Bronchial epithelial cell (primary cell): Measurements from ENCODE around the gene ABTB2. TPM values are rescaled to one million over a fixed set of nuclear protein-coding genes. Genes with fewer than 3 reads are reported as not detected.
"Not testable (repeated sequence)": the region's sequence is repeated elsewhere in the genome, so short reads cannot be mapped to it uniquely, and the experiment has no call there.

Source experiments
- DNase-seq: peaks from one replicate; pipeline ENCODE4 v3.0.0-alpha.2; 2010; ENCODE audit warnings: low read depth
- FAIRE-seq: peaks from 2 replicates; lab custom pipeline; 2011; peaks lifted over from hg19 to GRCh38; lab: Jason Lieb, UNC
- H3K27me3 ChIP-seq: 2 replicates; pipeline ENCODE4 v1.5.1; 2011; ENCODE audit warnings: low read length; ENCODE audit not compliant: control insufficient read depth, insufficient read depth
- H3K36me3 ChIP-seq: 2 replicates; pipeline ENCODE4 v1.5.1; 2011; ENCODE audit warnings: low read length; ENCODE audit not compliant: control insufficient read depth, insufficient read depth
- H3K4me3 ChIP-seq: 2 replicates; pipeline ENCODE4 v1.5.1; 2011; ENCODE audit warnings: mild to moderate bottlenecking, low read depth, low read length, control low read depth
- total RNA-seq: library from RNA; depleted of rRNA; stranded (reverse); fragments of >200 nt; gene quantifications from 2 replicates; pipeline ENCODE4 v1.2.1, GENCODE V29; 2014
- TF ChIP-seq, protein P1 (sequence below): IDR thresholded peaks from 2 replicates; pipeline ENCODE4 v1.5.1; 2011; ENCODE audit warnings: mild to moderate bottlenecking, moderate library complexity, low read length, control low read depth, inconsistent platforms; ENCODE audit not compliant: insufficient read depth, severe bottlenecking

Gene ABTB2
- total RNA-seq, 1 donor from 2014 or later: 0.53 TPM

- TF ChIP-seq, protein P1, sequence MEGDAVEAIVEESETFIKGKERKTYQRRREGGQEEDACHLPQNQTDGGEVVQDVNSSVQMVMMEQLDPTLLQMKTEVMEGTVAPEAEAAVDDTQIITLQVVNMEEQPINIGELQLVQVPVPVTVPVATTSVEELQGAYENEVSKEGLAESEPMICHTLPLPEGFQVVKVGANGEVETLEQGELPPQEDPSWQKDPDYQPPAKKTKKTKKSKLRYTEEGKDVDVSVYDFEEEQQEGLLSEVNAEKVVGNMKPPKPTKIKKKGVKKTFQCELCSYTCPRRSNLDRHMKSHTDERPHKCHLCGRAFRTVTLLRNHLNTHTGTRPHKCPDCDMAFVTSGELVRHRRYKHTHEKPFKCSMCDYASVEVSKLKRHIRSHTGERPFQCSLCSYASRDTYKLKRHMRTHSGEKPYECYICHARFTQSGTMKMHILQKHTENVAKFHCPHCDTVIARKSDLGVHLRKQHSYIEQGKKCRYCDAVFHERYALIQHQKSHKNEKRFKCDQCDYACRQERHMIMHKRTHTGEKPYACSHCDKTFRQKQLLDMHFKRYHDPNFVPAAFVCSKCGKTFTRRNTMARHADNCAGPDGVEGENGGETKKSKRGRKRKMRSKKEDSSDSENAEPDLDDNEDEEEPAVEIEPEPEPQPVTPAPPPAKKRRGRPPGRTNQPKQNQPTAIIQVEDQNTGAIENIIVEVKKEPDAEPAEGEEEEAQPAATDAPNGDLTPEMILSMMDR: no peak
- Histone ChIP-seq H3K36me3 (no peaks in the 10 kb centered on the region), H3K4me3 (no peak overlapping the region), H3K27me3 (no peaks in the 10 kb centered on the region)
- no peak for FAIRE-seq
- no peak for DNase-seq
Measured at GRCh38 chr11:34403431-34403830, 45.6 kb upstream of the ABTB2 start.

GRCh38 chr11:34397811-34398210, 40.0 kb upstream of the ABTB2 start:
- H3K36me3 ChIP-seq: no peaks in the 10 kb centered on the region
- DNase-seq (no peak), FAIRE-seq (no peak)
- H3K4me3 ChIP-seq: no peak overlapping the region
- H3K27me3 ChIP-seq: no peaks in the 10 kb centered on the region
- TF ChIP-seq, protein P1: no peak

GRCh38 chr11:34397120-34397519, 39.3 kb upstream of the ABTB2 start:
- TF ChIP-seq, protein P1: no peak
- H3K27me3 ChIP-seq: no peaks in the 10 kb centered on the region
- no peak for FAIRE-seq
- H3K4me3 ChIP-seq: no peak overlapping the region
- DNase-seq: no peak
- H3K36me3 ChIP-seq: no peaks in the 10 kb centered on the region

DNA sequence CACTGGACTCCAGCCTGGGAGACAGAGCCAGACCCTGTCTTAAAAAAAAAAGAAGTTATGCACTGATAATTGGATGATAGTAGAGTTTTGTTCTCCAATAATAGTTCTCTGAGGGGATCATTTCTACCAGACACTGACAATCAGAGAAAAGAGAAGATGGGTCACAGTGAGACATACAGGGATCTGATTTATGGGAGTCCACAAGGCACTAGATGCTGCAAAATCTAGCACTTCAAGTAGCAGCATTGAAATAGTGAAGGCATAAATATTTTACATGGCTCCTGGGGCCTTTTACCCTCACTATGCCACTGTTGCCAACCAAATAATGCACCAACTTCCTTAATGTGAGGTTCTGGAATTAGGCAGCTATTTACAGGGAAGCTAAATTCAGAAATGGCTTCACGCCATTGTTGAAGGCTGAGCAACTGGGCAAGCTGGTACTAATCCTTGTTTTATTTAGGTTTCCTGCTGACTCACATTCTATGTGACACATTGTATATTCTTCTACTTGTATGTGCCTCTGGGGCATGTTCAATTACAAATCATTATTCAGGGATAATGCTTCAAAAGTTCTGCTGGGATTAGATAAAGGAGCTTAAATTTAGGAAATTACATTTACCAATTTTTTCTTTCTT, 38.2 kb upstream of the ABTB2 start:
- H3K27me3 ChIP-seq: no peaks in the 10 kb centered on the region
- DNase-seq (peak; percentile 98), FAIRE-seq (no peak)
- H3K36me3 ChIP-seq: no peaks in the 10 kb centered on the region
- TF ChIP-seq, protein P1: no peak
- H3K4me3 ChIP-seq: no peak overlapping the region

DNA sequence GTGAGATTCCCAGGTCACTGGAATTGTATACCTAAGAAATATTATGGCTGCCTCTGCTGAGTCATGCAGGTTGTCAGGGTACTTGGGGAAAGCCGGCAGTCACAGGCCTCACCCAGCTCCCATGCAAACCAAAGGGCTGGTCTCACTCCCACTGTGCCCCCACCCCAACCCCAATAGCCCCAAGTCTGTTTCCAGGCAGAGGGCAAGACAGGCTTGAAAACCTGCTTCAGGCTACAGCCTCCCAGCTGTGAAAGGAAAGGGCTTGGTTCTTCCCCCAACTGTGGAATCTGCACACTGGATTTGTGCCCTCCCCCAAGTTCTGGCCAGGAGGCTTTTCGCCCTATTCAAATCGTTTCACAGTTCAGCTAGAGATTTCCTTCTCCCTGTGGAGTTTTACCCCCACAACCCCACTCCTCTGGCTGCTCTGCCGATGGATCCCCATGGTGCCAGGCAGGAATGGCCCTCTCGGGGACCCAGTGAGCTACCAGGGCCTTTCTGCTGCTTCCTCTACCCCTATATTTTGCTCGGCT, 37.0 kb upstream of the ABTB2 start:
- no peak overlapping the region for H3K4me3 ChIP-seq
- no peaks in the 10 kb centered on the region for H3K27me3 ChIP-seq
- TF ChIP-seq, protein P1: no peak
- no peak for FAIRE-seq
- peak; percentile 35 for DNase-seq
- no peaks in the 10 kb centered on the region for H3K36me3 ChIP-seq

DNA sequence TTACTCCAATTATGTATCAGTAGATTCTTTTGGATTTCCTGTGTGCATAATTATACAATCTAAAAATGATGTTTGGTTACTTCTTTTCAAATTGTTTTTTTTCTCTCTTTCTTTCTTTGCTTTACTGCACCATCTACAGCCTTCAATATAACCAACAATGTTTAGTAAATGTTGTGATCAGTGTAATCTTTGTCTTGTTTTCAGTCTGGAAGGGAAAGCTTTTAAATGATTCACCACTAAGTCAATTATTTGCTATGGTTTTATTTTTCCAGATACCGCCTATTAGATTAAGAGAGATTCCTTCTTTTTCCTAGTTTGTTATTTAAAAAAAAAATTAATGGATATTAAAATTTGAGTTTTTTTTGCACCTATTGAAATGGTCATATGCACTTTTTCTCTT, 29.8 kb upstream of the ABTB2 start:
- DNase-seq (no peak), FAIRE-seq (no peak)
- H3K27me3 ChIP-seq: no peaks in the 10 kb centered on the region
- H3K4me3 ChIP-seq: no peak overlapping the region
- TF ChIP-seq, protein P1: no peak
- H3K36me3 ChIP-seq: no peaks in the 10 kb centered on the region

DNA sequence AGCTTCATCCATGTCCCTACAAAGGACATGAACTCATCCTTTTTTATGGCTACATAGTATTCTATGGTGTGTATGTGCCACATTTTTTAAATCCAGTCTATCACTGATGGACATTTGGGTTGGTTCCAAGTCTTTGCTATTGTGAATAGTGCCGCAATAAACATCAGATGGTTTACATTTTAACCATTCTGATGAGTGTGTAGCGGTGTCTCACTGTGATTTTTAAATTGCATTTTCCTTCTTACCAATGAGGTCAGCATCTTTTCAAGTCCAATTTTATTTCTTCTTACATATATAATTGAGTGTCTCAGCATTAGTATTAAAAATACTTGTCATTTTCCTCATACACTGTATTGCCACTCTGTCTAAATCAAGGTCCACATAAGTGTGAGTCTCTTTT, 28.5 kb upstream of the ABTB2 start:
- H3K27me3 ChIP-seq, H3K4me3 ChIP-seq, H3K36me3 ChIP-seq, DNase-seq, FAIRE-seq: not testable (repeated sequence)
